ENCODE measurements around the gene SCN2A. TPM values are rescaled to one million over a fixed set of nuclear protein-coding genes. Genes with fewer than 3 reads are reported as not detected.

Gene SCN2A
- total RNA-seq, 4 donors from 2014 or later: 0.12 to 1.3 (median 0.64) TPM

DNA sequence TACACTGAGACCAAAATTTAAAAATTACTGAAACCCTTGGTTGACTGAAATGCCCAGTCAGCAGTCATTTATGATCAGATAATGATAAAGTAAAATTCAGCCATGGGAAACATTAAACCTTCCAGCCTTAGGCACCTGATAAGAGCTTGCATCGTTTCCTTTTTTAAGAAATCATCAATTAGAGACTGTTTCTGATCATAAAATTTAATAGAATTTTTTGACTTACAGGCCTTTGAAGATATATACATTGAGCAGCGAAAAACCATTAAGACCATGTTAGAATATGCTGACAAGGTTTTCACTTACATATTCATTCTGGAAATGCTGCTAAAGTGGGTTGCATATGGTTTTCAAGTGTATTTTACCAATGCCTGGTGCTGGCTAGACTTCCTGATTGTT lies 130.7 kb downstream of the SCN2A start:
- no peak for ATAC-seq
- no peak overlapping the region for H3K27ac ChIP-seq
- H3K27me3 ChIP-seq: no peaks in the 10 kb centered on the region
- H3K36me3 ChIP-seq: no peaks in the 10 kb centered on the region
- no peaks in the 10 kb centered on the region for H3K4me1 ChIP-seq
- H3K4me3 ChIP-seq: no peak overlapping the region
- WGBS, 2 donors (ENCODE audit: low coverage in 1 of 2): 79 to 88% methylated on average over 2 of the region's 2 CpGs
- H3K9me3 ChIP-seq: no peaks in the 10 kb centered on the region
- TF ChIP-seq POLR2A (IDR thresholded peaks at IDR 0.05) (no peak), POLR2AphosphoS5 (IDR thresholded peaks at IDR 0.05) (no peak), EP300 (IDR thresholded peaks at IDR 0.05) (no peak), CTCF (IDR thresholded peaks at IDR 0.05) (no peak)

GRCh38 chr2:165371356-165371755 lies 132.1 kb downstream of the SCN2A start:
- Histone ChIP-seq H3K27ac (no peak overlapping the region), H3K9me3 (no peaks in the 10 kb centered on the region), H3K36me3 (no peaks in the 10 kb centered on the region), H3K27me3 (no peaks in the 10 kb centered on the region), H3K4me1 (peaks cover 0 to 1% (median 0%) of the 10 kb centered on the region in 3 donors), H3K4me3 (no peak overlapping the region)
- no peak for TF ChIP-seq POLR2AphosphoS5 (IDR thresholded peaks at IDR 0.05)
- TF ChIP-seq POLR2A (IDR thresholded peaks at IDR 0.05): no peak
- TF ChIP-seq EP300 (IDR thresholded peaks at IDR 0.05): no peak
- TF ChIP-seq CTCF (IDR thresholded peaks at IDR 0.05): no peak
- ATAC-seq: no peak
- 70 to 84% methylated on average over 6 of the region's 6 CpGs for WGBS, 2 donors (ENCODE audit: low coverage in 1 of 2)

DNA sequence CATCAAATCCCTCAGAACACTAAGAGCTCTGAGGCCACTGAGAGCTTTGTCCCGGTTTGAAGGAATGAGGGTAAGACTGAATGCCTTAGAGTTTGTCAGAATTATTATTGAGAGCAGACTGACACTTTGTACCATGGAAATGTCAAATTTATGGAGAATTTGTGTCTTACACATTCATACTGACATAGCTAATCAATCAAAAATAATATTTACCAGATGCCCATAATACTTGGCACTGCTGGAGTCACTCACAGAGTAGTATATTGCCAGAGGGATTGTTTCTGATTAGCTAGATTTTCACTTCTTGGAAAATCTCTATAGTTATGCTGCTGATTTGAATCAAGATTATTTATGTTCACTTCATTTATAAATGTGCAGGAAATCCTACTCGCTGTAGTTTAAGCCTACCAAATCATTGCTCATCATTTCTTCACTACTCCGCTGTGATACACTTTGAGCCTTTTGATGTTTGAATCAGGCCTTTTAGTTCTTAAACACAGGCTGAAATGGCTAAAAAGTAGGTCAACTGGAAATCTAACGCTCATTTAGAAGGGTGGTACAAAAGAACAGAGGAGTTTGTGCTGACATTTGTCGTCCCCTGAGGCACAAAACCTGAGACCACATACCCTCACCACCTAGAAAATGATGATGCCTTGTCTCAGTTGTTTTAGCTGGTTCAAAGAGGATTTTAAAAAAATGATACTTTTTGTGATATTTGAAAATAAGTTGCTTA lies 134.2 kb downstream of the SCN2A start:
- TF ChIP-seq CTCF (IDR thresholded peaks at IDR 0.05) (no peak), POLR2AphosphoS5 (IDR thresholded peaks at IDR 0.05) (no peak), EP300 (IDR thresholded peaks at IDR 0.05) (no peak), POLR2A (IDR thresholded peaks at IDR 0.05) (no peak)
- Histone ChIP-seq H3K4me3 (no peak overlapping the region), H3K9me3 (no peaks in the 10 kb centered on the region), H3K4me1 (peaks cover 0 to 6% (median 0%) of the 10 kb centered on the region in 3 donors), H3K27me3 (no peaks in the 10 kb centered on the region), H3K27ac (no peak overlapping the region), H3K36me3 (no peaks in the 10 kb centered on the region)
- WGBS, 2 donors (ENCODE audit: low coverage in 1 of 2): 63 to 76% methylated on average over 5 of the region's 5 CpGs
- ATAC-seq: no peak

DNA sequence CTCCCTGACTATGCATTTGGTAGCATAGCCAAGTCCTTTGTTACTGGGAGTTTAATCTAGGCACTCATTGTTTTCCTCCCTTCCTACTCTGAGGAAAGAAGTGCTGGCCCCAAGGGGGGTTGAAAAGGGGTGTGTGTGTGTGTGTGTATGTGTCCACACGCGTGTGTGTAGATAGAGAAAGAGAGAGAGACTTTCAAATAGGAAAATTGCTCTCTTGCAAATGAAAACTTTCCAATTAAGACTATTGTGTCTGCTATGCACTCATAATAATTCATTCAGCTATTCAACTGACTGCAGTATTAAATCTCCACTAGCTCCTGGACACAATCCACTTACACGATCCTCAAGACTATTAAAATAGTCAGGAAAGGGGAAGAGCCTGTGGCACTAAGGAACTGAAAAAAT lies 137.4 kb downstream of the SCN2A start:
- no peaks in the 10 kb centered on the region for H3K36me3 ChIP-seq
- no peak overlapping the region for H3K4me3 ChIP-seq
- H3K9me3 ChIP-seq: no peaks in the 10 kb centered on the region
- TF ChIP-seq EP300 (IDR thresholded peaks at IDR 0.05) (no peak), CTCF (IDR thresholded peaks at IDR 0.05) (no peak), POLR2AphosphoS5 (IDR thresholded peaks at IDR 0.05) (no peak)
- peaks cover 0 to 6% (median 0%) of the 10 kb centered on the region in 3 donors for H3K4me1 ChIP-seq
- H3K27me3 ChIP-seq: no peaks in the 10 kb centered on the region
- no peak overlapping the region for H3K27ac ChIP-seq
- WGBS, 2 donors (ENCODE audit: low coverage in 1 of 2): 20 to 30% methylated on average over 2 to 3 of the region's 3 CpGs
- ATAC-seq: no peak

GRCh38 chr2:165382362-165382761 lies 143.1 kb downstream of the SCN2A start:
- WGBS, 2 donors (ENCODE audit: low coverage in 1 of 2): 82 to 85% methylated on average over 2 of the region's 2 CpGs
- H3K4me1 ChIP-seq: no peaks in the 10 kb centered on the region
- H3K9me3 ChIP-seq: no peaks in the 10 kb centered on the region
- H3K4me3 ChIP-seq: no peak overlapping the region
- no peak overlapping the region for H3K27ac ChIP-seq
- TF ChIP-seq CTCF (IDR thresholded peaks at IDR 0.05): no peak
- TF ChIP-seq POLR2A (IDR thresholded peaks at IDR 0.05): no peak
- TF ChIP-seq EP300 (IDR thresholded peaks at IDR 0.05): no peak
- H3K36me3 ChIP-seq: no peaks in the 10 kb centered on the region
- ATAC-seq: no peak
- no peaks in the 10 kb centered on the region for H3K27me3 ChIP-seq
